Ascending aorta (tissue), 2 donors: ENCODE measurements around the gene ATP11C. TPM values are rescaled to one million over a fixed set of nuclear protein-coding genes. Genes with fewer than 3 reads are reported as not detected.

Source experiments
- DNase-seq, 2 donors: peaks; one replicate each; pipeline ENCODE4 v3.0.0-alpha.2; 2019; ENCODE audit warnings: low spot score in 2 of 2
- H3K27ac ChIP-seq, 2 donors: fragments of 200-600 bp; sonication (generic); one replicate each; pipeline ENCODE4 v1.5.1; 2016 to 2017; ENCODE audit warnings: mild to moderate bottlenecking in 1 of 2
- H3K27me3 ChIP-seq: fragments of 200-600 bp; sonication (generic); one replicate; pipeline ENCODE4 v1.5.1; 2017
- H3K36me3 ChIP-seq, 2 donors: fragments of 200-600 bp; sonication (generic); one replicate each; pipeline ENCODE4 v1.5.1; 2016
- H3K4me1 ChIP-seq, 2 donors: fragments of 200-600 bp; sonication (generic); one replicate each; pipeline ENCODE4 v1.5.1; 2016 to 2017; ENCODE audit warnings: mild to moderate bottlenecking in 1 of 2
- H3K4me3 ChIP-seq, 2 donors: fragments of 200-600 bp; sonication (generic); one replicate each; pipeline ENCODE4 v1.5.1; 2016 to 2017; ENCODE audit warnings: mild to moderate bottlenecking in 1 of 2
- H3K9me3 ChIP-seq, 2 donors: fragments of 200-600 bp; sonication (generic); one replicate each; pipeline ENCODE4 v1.5.1; 2016
- intact Hi-C: fragments of 100-400 bp; cut with DNase I; formaldehyde crosslinking; loops from one replicate; pipeline ENCODE4 v1.15.1; 2023
- total RNA-seq: library from RNA; depleted of rRNA; stranded (reverse); fragments of >200 nt; gene quantifications from one replicate; pipeline ENCODE4 v1.1.0, GENCODE V29; 2016
- TF ChIP-seq, protein P1 (sequence below), 3 experiments: fragments of 200-600 bp in 2 of 3; fragments of 450-650 bp in 1 of 3; sonication (generic) in 2 of 3; IDR thresholded peaks; one replicate each; pipeline ENCODE4 v1.5.1; 2016 to 2019; ENCODE audit warnings: antibody characterized with exemption in 3 of 3, mild to moderate bottlenecking in 1 of 3, moderate library complexity in 1 of 3

The ATP11C gene
- total RNA-seq, 1 donor from 2014 or later, result 16.4 TPM

DNA sequence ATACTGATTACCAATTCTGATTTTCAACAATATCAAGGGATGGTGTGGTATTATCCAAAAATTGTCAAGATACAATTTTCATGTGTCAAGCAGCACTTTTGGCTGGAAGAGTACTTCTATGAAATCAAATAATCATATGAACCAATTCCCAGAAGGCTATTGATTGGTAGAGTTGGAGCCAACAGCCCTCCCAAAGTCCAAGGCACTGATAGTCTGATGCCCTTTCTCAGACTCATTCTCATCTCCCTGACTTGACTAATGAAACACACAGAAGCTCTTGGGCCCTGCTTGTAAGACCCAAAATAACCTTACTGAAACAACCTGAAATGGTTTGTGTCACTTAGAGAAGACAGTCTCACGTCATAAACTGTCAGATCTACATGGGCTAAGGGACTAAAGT is 48.9 kb downstream of the ATP11C start:
- DNase-seq, result no peak
- TF ChIP-seq, protein P1, sequence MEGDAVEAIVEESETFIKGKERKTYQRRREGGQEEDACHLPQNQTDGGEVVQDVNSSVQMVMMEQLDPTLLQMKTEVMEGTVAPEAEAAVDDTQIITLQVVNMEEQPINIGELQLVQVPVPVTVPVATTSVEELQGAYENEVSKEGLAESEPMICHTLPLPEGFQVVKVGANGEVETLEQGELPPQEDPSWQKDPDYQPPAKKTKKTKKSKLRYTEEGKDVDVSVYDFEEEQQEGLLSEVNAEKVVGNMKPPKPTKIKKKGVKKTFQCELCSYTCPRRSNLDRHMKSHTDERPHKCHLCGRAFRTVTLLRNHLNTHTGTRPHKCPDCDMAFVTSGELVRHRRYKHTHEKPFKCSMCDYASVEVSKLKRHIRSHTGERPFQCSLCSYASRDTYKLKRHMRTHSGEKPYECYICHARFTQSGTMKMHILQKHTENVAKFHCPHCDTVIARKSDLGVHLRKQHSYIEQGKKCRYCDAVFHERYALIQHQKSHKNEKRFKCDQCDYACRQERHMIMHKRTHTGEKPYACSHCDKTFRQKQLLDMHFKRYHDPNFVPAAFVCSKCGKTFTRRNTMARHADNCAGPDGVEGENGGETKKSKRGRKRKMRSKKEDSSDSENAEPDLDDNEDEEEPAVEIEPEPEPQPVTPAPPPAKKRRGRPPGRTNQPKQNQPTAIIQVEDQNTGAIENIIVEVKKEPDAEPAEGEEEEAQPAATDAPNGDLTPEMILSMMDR (IDR thresholded peaks at IDR 0.05), result no peak
- H3K9me3 ChIP-seq, result no peaks in the 10 kb centered on the region
- H3K4me1 ChIP-seq, result no peaks in the 10 kb centered on the region
- no peaks in the 10 kb centered on the region for H3K36me3 ChIP-seq
- no peak overlapping the region for H3K4me3 ChIP-seq
- no peaks in the 10 kb centered on the region for H3K27me3 ChIP-seq
- intact Hi-C loops, result loop anchor here (2.0 to 5.0 kb wide), 2 partner anchors 49 to 57 kb away; partner anchors contain the start of gene ATP11C
- no peak overlapping the region for H3K27ac ChIP-seq

GRCh38 chrX:139882299-139882698 is 50.6 kb downstream of the ATP11C start:
- Histone ChIP-seq H3K27ac (peak overlapping the region; percentile 20 to 49), H3K9me3 (no peaks in the 10 kb centered on the region), H3K27me3 (no peaks in the 10 kb centered on the region), H3K36me3 (no peaks in the 10 kb centered on the region), H3K4me1 (no peaks in the 10 kb centered on the region), H3K4me3 (no peak overlapping the region)
- no peak for DNase-seq
- intact Hi-C loops, result loop anchor here (2.0 to 5.0 kb wide), 2 partner anchors 51 to 55 kb away; partner anchors contain the start of gene ATP11C
- TF ChIP-seq, protein P1 (IDR thresholded peaks at IDR 0.05), result no peak

GRCh38 chrX:139881572-139881971 is 51.3 kb downstream of the ATP11C start:
- TF ChIP-seq, protein P1 (IDR thresholded peaks at IDR 0.05), result no peak
- intact Hi-C loops, result loop anchor here (5.0 kb wide), 1 partner anchor 54 kb away; no protein-coding TSS in a partner anchor
- no peaks in the 10 kb centered on the region for H3K27me3 ChIP-seq
- no peaks in the 10 kb centered on the region for H3K9me3 ChIP-seq
- H3K4me1 ChIP-seq, result no peaks in the 10 kb centered on the region
- H3K4me3 ChIP-seq, result no peak overlapping the region
- peak overlapping the region; percentile 48 to 49 for H3K27ac ChIP-seq
- H3K36me3 ChIP-seq, result no peaks in the 10 kb centered on the region
- DNase-seq, result no peak

DNA sequence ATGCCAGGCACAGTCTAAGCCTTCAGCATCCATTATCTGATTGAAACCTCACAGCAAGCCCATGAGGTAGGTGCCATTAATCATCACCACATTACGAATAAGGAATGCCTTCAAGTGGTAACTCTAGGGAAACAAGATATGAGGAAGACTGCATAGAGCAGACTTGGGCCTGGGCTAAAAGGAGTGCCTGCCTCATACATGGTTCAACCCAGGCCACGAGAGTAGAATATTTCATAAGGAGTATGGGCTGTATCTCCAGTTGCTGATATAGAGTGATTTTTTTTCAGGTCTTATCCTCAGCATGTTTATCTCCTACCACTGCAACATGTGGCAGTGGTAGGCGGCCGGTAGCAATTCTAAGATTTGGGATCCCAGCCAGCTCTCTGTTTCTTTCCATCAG is 51.7 kb downstream of the ATP11C start:
- Histone ChIP-seq H3K4me1 (no peaks in the 10 kb centered on the region), H3K36me3 (no peaks in the 10 kb centered on the region), H3K27ac (peak overlapping the region; percentile 16 to 48), H3K9me3 (no peaks in the 10 kb centered on the region), H3K27me3 (no peaks in the 10 kb centered on the region), H3K4me3 (no peak overlapping the region)
- intact Hi-C loops, result loop anchor here (5.0 kb wide), 1 partner anchor 54 kb away; no protein-coding TSS in a partner anchor
- DNase-seq, result no peak
- TF ChIP-seq, protein P1 (IDR thresholded peaks at IDR 0.05), result no peak

GRCh38 chrX:139877710-139878414 is 55.0 kb downstream of the ATP11C start:
- no peak overlapping the region for H3K27ac ChIP-seq
- H3K9me3 ChIP-seq, result no peaks in the 10 kb centered on the region
- intact Hi-C loops, result no loop called here
- TF ChIP-seq, protein P1 (IDR thresholded peaks at IDR 0.05), result no peak
- no peaks in the 10 kb centered on the region for H3K27me3 ChIP-seq
- peaks cover 0 to 2% of the 10 kb centered on the region in 2 donors for H3K4me1 ChIP-seq
- no peaks in the 10 kb centered on the region for H3K36me3 ChIP-seq
- no peak overlapping the region for H3K4me3 ChIP-seq
- no peak for DNase-seq
